Subcutaneous adipose tissue (tissue), 4 donors: Measurements from ENCODE around the gene RAB4A. TPM values are rescaled to one million over a fixed set of nuclear protein-coding genes. Genes with fewer than 3 reads are reported as not detected.

Experiments used
- CTCF ChIP-seq: fragments of 450-650 bp; IDR thresholded peaks from one replicate; pipeline ENCODE4 v1.5.1; 2016; ENCODE audit warnings: low read depth, mild to moderate bottlenecking, control low read depth, antibody characterized with exemption, moderate library complexity
- total RNA-seq, 4 donors: library from RNA; depleted of rRNA; stranded (reverse); fragments of >200 nt; gene quantifications; one replicate each; pipeline ENCODE4 v1.1.0, GENCODE V29; 2016

Gene RAB4A
- total RNA-seq, 4 donors from 2014 or later: 26.0 to 46.2 (median 37.5) TPM

DNA sequence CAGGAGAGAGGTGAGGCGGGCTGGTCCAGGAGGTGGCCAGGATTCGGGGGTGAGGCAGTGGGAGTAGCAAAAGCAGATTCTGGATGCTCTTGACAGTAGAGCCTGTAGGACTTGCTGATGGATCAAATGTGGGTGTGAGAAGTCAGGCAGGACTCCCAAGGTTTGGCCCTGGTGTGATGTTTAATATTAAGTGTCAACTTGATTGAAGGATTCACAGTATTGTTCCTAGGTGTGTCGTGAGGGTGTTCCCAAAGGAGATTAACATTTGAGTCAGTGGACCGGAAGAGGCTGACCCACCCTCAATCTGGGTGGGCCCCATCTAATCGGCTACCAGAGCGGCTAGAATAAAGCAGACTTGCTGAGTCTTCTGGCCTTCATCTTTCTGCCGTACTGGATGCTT is 6.8 kb upstream of the RAB4A start:
- TF ChIP-seq CTCF: no peak

- TF ChIP-seq CTCF: no peak
Observed at GRCh38 chr1:229264487-229264886, 6.4 kb upstream of the RAB4A start.

GRCh38 chr1:229266274-229266673 is 4.6 kb upstream of the RAB4A start:
- TF ChIP-seq CTCF: no peak

DNA sequence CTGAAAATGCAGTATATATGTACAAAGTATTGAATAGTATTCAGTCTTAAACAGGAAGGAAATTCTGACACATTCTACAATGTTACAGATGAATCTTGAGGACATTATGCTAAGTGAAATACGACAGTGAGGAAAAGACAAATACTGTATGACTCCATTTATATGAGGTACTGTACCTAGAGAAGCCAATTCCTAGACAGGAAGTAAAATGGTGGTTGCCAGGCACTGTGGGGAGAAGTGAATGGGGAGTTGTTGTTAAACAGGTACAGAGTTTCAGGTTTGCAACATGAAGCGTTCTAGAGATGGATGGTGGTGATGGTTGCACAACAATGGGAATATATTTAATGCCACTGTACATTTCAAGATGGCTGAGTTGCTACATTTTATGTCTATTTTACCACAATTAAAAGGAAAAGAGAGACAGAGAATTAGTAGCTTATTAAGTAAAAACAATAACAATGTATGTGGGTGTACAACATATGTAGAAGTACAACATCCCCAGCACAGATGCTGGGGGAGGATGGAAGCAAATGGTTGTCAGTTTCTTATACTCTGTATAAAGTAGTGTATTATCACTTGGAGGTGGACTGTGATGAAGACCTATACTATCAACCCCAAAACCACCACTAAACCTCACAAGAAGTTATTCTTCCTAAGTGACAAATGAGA is 3.9 kb upstream of the RAB4A start:
- no peak for TF ChIP-seq CTCF

DNA sequence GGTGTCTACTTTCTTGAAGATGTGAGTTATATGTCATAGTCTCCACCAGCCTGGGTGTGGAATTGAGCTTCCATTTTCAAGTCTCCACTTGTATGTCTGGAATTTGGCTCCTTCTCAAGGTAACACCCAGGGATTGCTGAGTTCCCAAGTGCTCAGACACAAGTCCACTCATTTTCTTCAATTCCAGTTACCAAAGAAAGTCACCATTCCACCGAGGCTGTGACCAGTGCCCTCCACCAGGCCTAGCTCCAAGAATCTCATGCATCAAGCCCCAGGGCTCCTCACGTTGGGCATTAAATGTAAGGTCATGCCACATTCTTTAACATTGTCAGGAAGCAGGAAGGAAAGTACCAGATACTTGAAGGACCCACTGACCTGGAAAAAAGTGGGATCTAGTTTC is 2.4 kb upstream of the RAB4A start:
- TF ChIP-seq CTCF: no peak

- TF ChIP-seq CTCF: no peak
Observed at GRCh38 chr1:229271448-229272159, 693 bp downstream of the RAB4A start.
